GM23338 (cell line): ENCODE measurements around the gene PRKCD. TPM values are rescaled to one million over a fixed set of nuclear protein-coding genes. Genes with fewer than 3 reads are reported as not detected.

Experiments used
- ATAC-seq: fragments of 200-7000 bp; cut with Tn5 transposase; 3 replicates; pipeline ENCODE4 v1.9.1; 2020
- DNase-seq: peaks from one replicate; pipeline ENCODE4 v3.0.0-alpha.2; 2015; ENCODE audit warnings: low spot score
- H2AFZ ChIP-seq: fragments of 200-600 bp; sonication (generic); 2 replicates; pipeline ENCODE4 v1.8.0; 2016; ENCODE audit warnings: antibody characterized with exemption, mild to moderate bottlenecking, moderate library complexity
- H3F3A ChIP-seq: fragments of 200-600 bp; sonication (generic); replicated peaks from 2 replicates; pipeline ENCODE4 v1.8.0; 2017; ENCODE audit warnings: antibody characterized with exemption, mixed run types, low read depth
- H3K27ac ChIP-seq: fragments of 200-600 bp; sonication (generic); 2 replicates; pipeline ENCODE4 v1.6.1; 2016; ENCODE audit warnings: low read depth
- H3K27me3 ChIP-seq: fragments of 200-600 bp; sonication (generic); 2 replicates; pipeline ENCODE4 v1.8.0; 2016; ENCODE audit warnings: mild to moderate bottlenecking, mixed run types, moderate library complexity; ENCODE audit not compliant: insufficient read depth
- H3K36me3 ChIP-seq: fragments of 200-600 bp; sonication (generic); 2 replicates; pipeline ENCODE4 v1.8.0; 2016; ENCODE audit warnings: mild to moderate bottlenecking; ENCODE audit not compliant: insufficient read depth
- H3K4me1 ChIP-seq: fragments of 200-600 bp; sonication (generic); 2 replicates; pipeline ENCODE4 v1.8.0; 2016; ENCODE audit warnings: mild to moderate bottlenecking, moderate library complexity; ENCODE audit not compliant: insufficient read depth
- H3K4me2 ChIP-seq: fragments of 200-600 bp; sonication (generic); 2 replicates; pipeline ENCODE4 v1.7.1; 2017; ENCODE audit warnings: mixed run types
- H3K4me3 ChIP-seq: fragments of 200-600 bp; sonication (generic); 2 replicates; pipeline ENCODE4 v1.6.1; 2016; ENCODE audit warnings: mixed run types
- H3K79me2 ChIP-seq: fragments of 200-600 bp; sonication (generic); replicated peaks from 2 replicates; pipeline ENCODE4 v1.8.0; 2017; ENCODE audit warnings: mild to moderate bottlenecking; ENCODE audit not compliant: insufficient read depth
- H3K9me2 ChIP-seq: fragments of 200-600 bp; sonication (generic); 2 replicates; pipeline ENCODE4 v1.8.0; 2017; ENCODE audit not compliant: insufficient read depth
- H4K20me1 ChIP-seq: fragments of 200-600 bp; sonication (generic); replicated peaks from 2 replicates; pipeline ENCODE4 v1.8.0; 2017; ENCODE audit warnings: mild to moderate bottlenecking; ENCODE audit not compliant: insufficient read depth
- H3K27ac Mint-ChIP-seq: 2 replicates; pipeline ENCODE4 v1.8.0; 2020; ENCODE audit warnings: inconsistent platforms, mild to moderate bottlenecking, moderate library complexity, mixed read lengths
- H3K27me3 Mint-ChIP-seq: 3 replicates; pipeline ENCODE4 v1.8.0; 2022; ENCODE audit warnings: low read depth, mild to moderate bottlenecking, moderate library complexity, mixed read lengths, inconsistent platforms; ENCODE audit not compliant: insufficient read depth, poor library complexity
- H3K36me3 Mint-ChIP-seq: 3 replicates; pipeline ENCODE4 v1.8.0; 2021; ENCODE audit warnings: low read depth, mild to moderate bottlenecking, inconsistent platforms, moderate library complexity, mixed read lengths
- H3K4me1 Mint-ChIP-seq: 3 replicates; pipeline ENCODE4 v1.8.0; 2020; ENCODE audit warnings: mild to moderate bottlenecking, inconsistent platforms, mixed read lengths
- H3K4me3 Mint-ChIP-seq: 3 replicates; pipeline ENCODE4 v1.8.0; 2021; ENCODE audit warnings: moderate library complexity, mild to moderate bottlenecking, inconsistent platforms, mixed read lengths
- H3K9me3 Mint-ChIP-seq: 3 replicates; pipeline ENCODE4 v1.8.0; 2020; ENCODE audit warnings: moderate library complexity, mild to moderate bottlenecking, inconsistent platforms, mixed read lengths
- CREB1 ChIP-seq: fragments of 250-450 bp; sonication (Bioruptor Pico); IDR thresholded peaks from 2 replicates; pipeline ENCODE4 v1.5.0; 2020; ENCODE audit warnings: low read depth, mild to moderate bottlenecking, moderate library complexity
- CTCF ChIP-seq, 2 experiments: fragments of 200-600 bp in 1 of 2; sonication (generic) in 1 of 2; conservative IDR thresholded peaks; 2 replicates each; pipeline versions ENCODE4 v1.5.1 to v1.6.1; 2016 to 2017; ENCODE audit warnings: antibody characterized with exemption in 2 of 2, low read depth in 2 of 2, mild to moderate bottlenecking in 2 of 2, moderate library complexity in 1 of 2
- POLR2AphosphoS5 ChIP-seq: IDR thresholded peaks from 2 replicates; pipeline ENCODE4 v1.6.1; 2016; ENCODE audit warnings: antibody characterized with exemption, low read depth
- STAT1 ChIP-seq: IDR thresholded peaks from one replicate; pipeline ENCODE4 v1.6.1; 2016; ENCODE audit warnings: antibody characterized with exemption; ENCODE audit not compliant: unreplicated experiment
- ZNF331 ChIP-seq: fragments of 250-450 bp; sonication (Bioruptor Pico); IDR thresholded peaks from 2 replicates; pipeline ENCODE4 v1.5.0; 2020; ENCODE audit warnings: low read depth, mild to moderate bottlenecking, moderate library complexity
- polyA plus RNA-seq: library from polyadenylated mRNA; unstranded; fragments of >200 nt; fragmentation: Nextera tagmentation; extraction: Ambion mirVana; gene quantifications from 2 replicates; pipeline ENCODE4 v1.2.1, GENCODE V29; 2016
- total RNA-seq: library from RNA; depleted of rRNA; stranded (reverse); fragments of >200 nt; shearing (Covaris generic); gene quantifications from 2 replicates; pipeline ENCODE4 v1.2.3, GENCODE V29; 2014
- TF ChIP-seq, protein P1 (sequence below): IDR thresholded peaks from one replicate; pipeline ENCODE4 v1.6.1; 2018; ENCODE audit warnings: antibody characterized with exemption; ENCODE audit not compliant: unreplicated experiment

PRKCD gene
- total and polyA plus RNA-seq, 2 experiments from 2014 or later: 11.3 to 11.8 TPM

DNA sequence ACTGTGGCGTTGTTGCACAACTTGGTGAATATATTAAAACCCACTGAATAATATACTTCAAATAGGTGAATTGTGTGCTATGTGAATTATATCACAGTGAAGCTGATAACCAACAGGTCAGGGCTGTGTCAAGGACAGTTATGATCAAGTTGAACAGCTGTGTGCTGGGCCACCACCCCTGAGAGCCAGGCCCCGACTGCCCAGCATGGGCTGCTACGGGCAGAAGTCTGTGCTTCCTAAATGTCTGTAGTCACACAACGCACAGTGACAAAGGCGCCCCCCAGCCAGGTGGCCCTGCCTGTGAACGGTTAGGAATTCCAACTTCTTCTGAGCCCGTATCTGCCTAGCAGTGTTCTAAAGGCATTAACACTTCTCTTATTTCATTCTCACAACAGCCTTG, 62.0 kb downstream of the PRKCD start:
- H3K27ac Mint-ChIP-seq: no peak overlapping the region
- Histone ChIP-seq H3K27me3 (no peaks in the 10 kb centered on the region), H3K27ac (peak overlapping the region; percentile 88), H3K4me3 (no peak overlapping the region), H3K9me2 (no peaks in the 10 kb centered on the region), H4K20me1 (peaks cover 31% of the 10 kb centered on the region), H3K4me1 (no peaks in the 10 kb centered on the region), H3K79me2 (no peaks in the 10 kb centered on the region), H3K36me3 (peaks cover 31% of the 10 kb centered on the region), H3F3A (peaks cover 70% of the 10 kb centered on the region), H3K4me2 (no peak overlapping the region), H2AFZ (no peak overlapping the region)
- DNase-seq (no peak), ATAC-seq (no peak)
- H3K9me3 Mint-ChIP-seq: 0 out of 3 replicates have a peak, but pooled peaks cover 3% of the 10 kb centered on the region
- no peak overlapping the region for H3K4me3 Mint-ChIP-seq
- H3K27me3 Mint-ChIP-seq: peaks cover 48% of the 10 kb centered on the region
- peaks cover 10% of the 10 kb centered on the region for H3K4me1 Mint-ChIP-seq
- H3K36me3 Mint-ChIP-seq: peaks cover 66% of the 10 kb centered on the region
- TF ChIP-seq ZNF331 (CRISPR knock-in tag) (no peak), CTCF (conservative IDR thresholded peaks at IDR 0.05; ENCODE audit: low read depth in 2 of 2) (no peak), CREB1 (CRISPR knock-in tag) (no peak), POLR2AphosphoS5 (no peak), STAT1 (no peak)
- TF ChIP-seq, protein P1, sequence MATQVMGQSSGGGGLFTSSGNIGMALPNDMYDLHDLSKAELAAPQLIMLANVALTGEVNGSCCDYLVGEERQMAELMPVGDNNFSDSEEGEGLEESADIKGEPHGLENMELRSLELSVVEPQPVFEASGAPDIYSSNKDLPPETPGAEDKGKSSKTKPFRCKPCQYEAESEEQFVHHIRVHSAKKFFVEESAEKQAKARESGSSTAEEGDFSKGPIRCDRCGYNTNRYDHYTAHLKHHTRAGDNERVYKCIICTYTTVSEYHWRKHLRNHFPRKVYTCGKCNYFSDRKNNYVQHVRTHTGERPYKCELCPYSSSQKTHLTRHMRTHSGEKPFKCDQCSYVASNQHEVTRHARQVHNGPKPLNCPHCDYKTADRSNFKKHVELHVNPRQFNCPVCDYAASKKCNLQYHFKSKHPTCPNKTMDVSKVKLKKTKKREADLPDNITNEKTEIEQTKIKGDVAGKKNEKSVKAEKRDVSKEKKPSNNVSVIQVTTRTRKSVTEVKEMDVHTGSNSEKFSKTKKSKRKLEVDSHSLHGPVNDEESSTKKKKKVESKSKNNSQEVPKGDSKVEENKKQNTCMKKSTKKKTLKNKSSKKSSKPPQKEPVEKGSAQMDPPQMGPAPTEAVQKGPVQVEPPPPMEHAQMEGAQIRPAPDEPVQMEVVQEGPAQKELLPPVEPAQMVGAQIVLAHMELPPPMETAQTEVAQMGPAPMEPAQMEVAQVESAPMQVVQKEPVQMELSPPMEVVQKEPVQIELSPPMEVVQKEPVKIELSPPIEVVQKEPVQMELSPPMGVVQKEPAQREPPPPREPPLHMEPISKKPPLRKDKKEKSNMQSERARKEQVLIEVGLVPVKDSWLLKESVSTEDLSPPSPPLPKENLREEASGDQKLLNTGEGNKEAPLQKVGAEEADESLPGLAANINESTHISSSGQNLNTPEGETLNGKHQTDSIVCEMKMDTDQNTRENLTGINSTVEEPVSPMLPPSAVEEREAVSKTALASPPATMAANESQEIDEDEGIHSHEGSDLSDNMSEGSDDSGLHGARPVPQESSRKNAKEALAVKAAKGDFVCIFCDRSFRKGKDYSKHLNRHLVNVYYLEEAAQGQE: no peak

DNA sequence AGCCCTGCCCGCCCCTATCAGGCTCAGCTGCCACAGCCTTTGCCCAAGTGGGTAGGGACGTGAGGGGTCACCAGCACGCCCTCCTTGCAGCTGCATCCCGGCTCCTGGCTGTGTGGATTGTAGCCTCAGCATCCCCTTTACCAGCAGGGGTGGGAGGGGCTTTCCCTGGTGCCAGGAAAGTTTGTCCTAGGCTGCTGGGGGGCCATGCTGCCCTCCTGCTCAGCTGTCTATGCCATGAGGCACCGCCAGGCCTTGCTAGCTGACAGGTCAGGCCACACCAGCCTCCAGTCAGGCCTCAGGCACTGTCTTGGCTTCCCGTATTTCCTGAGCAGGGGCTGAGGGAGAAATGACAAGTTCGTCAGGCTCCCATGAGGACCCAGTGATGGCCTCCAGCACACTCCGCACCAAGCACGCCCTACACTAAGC, 62.5 kb downstream of the PRKCD start:
- Histone ChIP-seq H3K27me3 (no peaks in the 10 kb centered on the region), H3F3A (peaks cover 75% of the 10 kb centered on the region), H3K27ac (peak overlapping the region; percentile 88; the same call in 1 of the 2 replicates), H3K4me1 (no peaks in the 10 kb centered on the region), H4K20me1 (peaks cover 35% of the 10 kb centered on the region), H3K4me3 (no peak overlapping the region), H3K4me2 (no peak overlapping the region), H3K9me2 (no peaks in the 10 kb centered on the region), H2AFZ (no peak overlapping the region), H3K36me3 (peaks cover 36% of the 10 kb centered on the region), H3K79me2 (no peaks in the 10 kb centered on the region)
- TF ChIP-seq ZNF331 (CRISPR knock-in tag) (no peak), STAT1 (no peak)
- Mint-ChIP-seq H3K4me3 (no peak overlapping the region), H3K4me1 (peaks cover 10% of the 10 kb centered on the region), H3K27ac (peak overlapping the region; percentile 78; the same call in 1 of the 2 replicates), H3K36me3 (peaks cover 71% of the 10 kb centered on the region), H3K27me3 (peaks cover 44% of the 10 kb centered on the region), H3K9me3 (0 out of 3 replicates have a peak, but pooled peaks cover 3% of the 10 kb centered on the region)
- DNase-seq (peak; percentile 26), ATAC-seq (no peak)
